GM18507 (cell line): Measurements from ENCODE around the gene GJD3.
"Not testable (repeated sequence)": the region's sequence is repeated elsewhere in the genome, so short reads cannot be mapped to it uniquely, and the experiment has no call there.

Experiments used
- DNase-seq: peaks from one replicate; pipeline ENCODE4 v3.0.0; 2011; ENCODE audit warnings: low read depth; ENCODE audit not compliant: insufficient read length; ENCODE audit errors: extremely low spot score
- FAIRE-seq: peaks from 2 replicates; lab custom pipeline; 2011; peaks lifted over from hg19 to GRCh38; lab: Jason Lieb, UNC

Gene GJD3, protein sequence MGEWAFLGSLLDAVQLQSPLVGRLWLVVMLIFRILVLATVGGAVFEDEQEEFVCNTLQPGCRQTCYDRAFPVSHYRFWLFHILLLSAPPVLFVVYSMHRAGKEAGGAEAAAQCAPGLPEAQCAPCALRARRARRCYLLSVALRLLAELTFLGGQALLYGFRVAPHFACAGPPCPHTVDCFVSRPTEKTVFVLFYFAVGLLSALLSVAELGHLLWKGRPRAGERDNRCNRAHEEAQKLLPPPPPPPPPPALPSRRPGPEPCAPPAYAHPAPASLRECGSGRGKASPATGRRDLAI

DNA sequence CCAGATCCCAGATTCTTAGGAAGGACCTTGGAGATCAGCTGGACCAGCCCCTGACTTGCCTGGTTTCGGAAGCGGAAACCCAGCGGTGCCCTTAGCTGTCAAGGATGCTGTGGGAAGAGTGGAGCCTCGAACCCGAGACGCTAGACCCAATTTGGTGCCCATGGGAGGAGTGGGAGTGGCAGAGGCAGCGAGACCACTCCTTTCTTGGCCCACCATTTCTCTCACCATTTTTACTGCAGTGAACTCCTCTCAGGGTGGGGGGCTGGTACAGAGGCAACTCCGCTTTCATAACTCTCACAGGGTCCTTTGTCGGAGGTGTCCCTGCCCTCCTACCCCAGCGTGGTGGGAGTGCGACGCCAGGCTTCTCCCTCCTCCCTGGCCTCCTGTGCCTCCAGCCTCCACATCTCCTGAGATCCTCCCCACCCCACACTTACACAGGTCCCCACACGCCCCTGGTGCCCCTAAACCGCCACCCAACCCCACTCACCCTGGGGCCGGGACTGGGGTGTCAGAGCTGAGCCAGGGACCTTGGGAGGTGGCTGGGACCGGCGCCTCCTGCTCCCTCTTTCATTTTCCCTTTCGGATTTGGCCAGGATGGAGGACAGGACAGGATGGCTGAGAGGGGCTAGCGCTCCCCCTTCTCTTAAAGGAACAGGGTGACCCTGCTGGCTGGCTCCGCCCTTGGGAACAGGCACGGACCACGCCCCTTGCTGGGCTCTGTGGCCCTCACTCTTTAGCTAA lies at the start of gene GJD3:
Gene GJD3, minus strand, starts transcription at position 617 of the 741 bp plus-strand sequence. CDS start 922 bp downstream, outside the sequence.
- FAIRE-seq (no peak), DNase-seq (no peak)

DNA sequence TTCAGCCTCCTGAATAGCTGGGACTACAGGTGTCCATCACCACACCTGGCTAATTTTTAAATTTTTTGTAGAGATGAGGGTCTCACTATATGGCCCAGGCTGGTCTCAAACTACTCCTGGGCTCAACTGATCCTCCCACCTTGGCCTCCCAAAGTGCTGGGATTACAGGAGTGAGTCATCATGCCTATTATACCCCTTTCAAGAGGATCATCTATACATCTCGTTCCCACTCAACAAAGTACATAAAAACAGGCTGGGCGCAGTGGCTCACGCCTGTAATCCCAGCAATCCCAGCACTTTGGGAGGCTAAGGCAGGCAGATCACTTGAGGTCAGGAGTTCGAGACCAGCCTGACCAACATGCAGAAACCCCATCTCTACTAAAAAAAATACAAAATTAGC lies 49.8 kb upstream of the GJD3 start:
- not testable (repeated sequence) for FAIRE-seq, DNase-seq

DNA sequence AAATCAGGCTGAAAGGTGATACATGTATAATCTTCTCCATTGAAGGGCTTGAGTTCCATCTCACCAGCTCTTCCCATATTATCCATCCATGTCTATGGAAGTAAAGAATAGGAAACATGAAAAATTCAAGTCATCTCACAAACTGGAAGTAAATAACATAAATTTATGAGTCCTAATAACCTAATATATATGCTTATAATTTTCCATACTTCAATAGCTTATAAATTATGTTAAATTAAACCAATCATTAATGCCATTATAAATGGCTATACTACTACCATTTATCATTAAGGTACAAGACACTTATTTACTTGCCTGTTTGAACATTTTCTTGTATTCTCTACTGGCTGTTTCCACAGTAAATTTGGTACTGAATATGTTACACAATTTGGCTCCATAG lies 48.3 kb upstream of the GJD3 start:
- FAIRE-seq (no peak), DNase-seq (no peak)

DNA sequence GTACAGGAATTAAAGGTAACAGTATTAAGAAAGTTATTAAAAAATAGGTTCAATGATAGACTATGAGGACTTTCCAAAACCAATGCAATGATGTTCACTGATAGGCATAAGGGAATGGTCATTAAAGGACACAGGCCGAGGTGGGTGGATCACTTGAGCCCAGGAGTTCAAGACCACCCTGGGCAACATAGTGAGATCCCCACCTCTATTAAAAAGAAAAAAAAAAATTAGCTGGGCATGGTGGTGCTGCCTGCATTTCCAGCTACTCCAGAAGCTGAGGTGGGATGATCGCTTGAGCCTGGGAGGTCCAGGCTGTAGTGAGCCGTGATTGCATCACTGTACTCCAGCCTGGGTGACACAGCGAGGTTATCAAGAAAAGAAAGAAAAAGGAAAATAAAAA lies 47.3 kb upstream of the GJD3 start:
- FAIRE-seq: no peak
- DNase-seq: no peak

DNA sequence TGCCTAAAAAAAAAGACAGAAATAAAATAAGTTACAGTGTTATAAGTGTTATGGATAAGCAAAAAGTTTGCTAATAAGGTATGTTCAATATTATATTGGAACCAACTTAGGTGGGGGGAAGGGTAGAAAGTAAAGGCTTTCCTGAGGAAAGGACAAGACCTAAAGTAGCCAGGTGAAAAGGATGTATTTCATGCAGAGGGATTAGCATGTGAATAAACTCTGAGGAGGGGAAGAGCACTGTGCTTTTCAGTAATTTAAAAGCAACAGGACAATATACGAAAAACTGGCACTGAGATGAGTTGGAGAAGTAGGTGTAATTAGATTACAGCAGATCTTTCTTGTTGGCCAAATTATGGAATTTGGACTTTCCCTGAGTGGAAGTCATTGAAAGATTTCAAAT lies 45.5 kb upstream of the GJD3 start:
- DNase-seq (no peak), FAIRE-seq (no peak)

DNA sequence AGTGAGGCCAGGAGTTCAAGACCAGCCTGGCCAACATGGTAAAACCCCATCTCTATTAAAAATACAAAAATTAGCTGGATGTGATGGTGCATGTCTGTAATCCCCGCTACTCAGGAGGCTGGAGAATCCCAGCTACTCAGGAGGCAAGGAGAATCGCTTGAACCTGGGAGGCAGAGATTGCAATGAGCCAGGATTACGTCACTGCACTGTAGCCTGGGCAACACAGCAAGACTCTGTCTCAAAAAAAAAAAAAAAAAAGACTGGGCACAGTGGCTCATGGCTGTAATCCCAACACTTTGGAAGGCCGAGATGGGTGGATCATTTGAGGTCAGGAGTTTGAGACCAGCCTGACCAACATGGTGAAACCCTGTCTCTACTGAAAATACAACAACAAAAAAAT lies 45.0 kb upstream of the GJD3 start:
- FAIRE-seq, DNase-seq: not testable (repeated sequence)

DNA sequence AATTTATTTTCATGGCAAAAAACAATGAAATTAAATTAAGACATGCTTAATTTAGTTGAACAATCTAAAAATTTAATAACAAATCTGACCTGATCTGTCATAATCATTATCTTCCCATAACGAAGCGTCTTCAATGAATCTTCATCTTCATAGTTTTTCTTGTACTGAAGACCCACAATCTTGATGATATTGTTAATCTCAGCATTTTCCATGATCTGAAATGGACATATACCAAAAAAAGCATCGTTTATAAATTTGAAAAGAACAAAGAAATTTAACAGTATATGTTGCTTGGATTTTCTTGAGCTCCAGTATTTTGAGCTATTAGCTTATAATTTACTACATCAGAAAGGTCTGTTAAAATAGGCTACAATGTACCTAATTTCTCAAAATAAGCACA lies 42.9 kb upstream of the GJD3 start:
- DNase-seq: no peak
- no peak for FAIRE-seq

DNA sequence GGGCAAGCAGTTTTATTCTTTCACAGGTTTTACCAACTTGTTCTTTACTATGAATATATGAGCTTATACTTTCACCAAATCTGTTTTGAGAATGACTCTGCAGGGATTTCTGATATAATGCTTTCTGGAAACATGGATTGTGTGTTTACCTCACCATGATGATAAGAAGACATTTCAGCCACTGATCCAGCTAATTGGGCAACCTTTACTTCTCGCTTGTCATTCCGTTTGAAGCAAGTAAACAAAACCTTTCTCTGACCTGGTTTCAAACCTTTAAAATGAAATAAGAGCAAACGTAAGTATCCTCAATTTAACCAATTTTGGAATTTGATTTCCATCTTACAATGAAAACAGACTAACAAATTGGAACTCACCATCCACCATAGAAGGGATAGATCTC lies 39.5 kb upstream of the GJD3 start:
- FAIRE-seq (no peak), DNase-seq (no peak)

DNA sequence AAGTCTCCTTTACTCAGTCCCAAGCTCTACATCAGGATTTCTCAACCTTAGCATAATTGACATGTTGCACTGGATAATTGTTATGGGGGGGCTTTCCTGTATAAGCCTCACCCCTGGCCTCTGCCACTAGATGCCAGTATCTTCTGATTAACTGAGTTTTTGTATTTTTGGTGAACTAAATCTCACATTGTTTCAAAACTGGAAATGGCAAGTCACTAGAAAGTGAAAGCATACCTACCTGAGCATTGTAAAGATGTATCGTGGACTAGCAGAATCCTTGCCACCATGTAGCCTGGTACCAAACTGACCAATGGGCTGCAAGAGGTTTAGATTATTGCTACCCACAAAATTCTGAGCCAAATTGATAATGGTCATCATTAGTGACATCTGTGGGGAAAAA lies 38.1 kb upstream of the GJD3 start:
- DNase-seq (no peak), FAIRE-seq (peak; percentile 12)

DNA sequence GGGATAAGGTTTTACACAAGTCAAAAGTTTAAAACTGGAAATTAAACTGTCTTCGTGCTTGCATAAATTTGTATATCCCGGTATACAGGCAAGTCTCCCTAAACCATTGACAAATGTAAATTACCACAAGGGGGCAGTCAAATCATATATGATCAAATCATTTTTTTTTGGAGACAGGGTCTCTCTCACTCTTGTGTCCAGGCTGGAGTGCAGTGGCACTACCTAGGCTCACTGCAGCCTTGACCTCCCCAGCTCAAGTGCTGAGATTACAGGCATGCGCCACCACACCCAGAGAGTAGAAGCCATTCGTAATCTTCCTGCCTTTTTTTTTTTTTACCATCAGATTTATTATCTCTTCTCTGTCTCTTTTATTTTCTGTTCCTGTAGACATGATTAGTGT lies 34.6 kb upstream of the GJD3 start:
- peak; percentile 42 for FAIRE-seq

DNA sequence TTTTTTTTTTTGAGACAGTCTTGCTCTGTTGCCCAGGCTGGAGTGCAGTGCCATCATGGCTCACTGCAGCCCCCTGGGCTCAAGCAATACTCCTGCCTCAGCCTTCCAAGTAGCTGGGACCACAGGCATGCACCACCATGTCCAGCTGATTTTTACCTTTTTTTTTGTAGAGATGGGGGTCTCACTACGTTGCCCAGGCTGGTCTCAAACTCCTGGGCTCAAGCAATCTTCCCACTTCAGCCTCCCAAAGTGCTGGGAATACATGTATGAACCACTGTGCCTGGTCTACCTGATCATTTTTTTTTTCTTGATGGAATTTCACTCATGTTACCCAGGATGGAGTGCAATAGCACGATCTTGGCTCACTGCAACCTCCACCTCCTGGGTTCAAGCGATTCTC lies 22.0 kb upstream of the GJD3 start:
- not testable (repeated sequence) for DNase-seq, FAIRE-seq

More for the DNA sequence above, 34.6 kb upstream of the GJD3 start:
- DNase-seq: no peak

DNA sequence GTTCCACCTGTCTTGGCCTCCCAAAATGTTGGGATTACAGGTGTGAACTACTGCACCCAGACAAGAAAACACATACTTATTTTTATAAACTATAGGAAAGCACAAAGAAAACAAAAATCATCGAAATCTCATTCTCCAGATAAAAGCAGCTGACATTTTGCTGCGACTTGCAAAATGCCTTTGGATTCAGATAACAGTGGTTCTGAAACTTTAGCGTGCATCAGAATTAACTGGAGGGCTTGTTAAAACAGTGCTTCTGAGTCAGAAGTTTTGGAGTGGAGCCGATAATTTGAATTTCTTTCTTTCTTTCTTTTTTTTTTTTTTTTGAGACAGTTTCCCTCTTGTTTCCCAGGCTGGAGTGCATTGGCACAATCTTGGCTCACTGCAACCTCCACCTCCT lies 17.7 kb upstream of the GJD3 start:
- FAIRE-seq: no peak
- DNase-seq: no peak

DNA sequence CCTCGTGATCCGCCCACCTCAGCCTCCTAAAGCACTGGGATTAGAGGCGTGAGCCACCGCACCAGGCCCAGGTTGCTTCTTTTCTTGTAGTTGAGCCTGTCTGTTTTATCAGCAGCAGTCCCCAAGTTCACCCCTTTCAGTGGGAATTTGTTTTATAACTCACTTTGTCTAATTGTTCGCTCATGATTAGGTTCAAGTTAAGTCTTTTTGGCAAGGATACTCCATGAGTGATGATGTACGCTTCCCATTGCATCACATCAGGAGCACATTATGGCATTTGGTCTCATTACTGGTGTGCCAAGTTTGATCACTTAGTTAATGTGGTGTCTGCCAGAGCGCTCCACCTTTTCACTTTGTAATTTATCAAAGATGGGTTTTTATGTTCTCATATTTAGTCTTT lies 14.4 kb upstream of the GJD3 start:
- no peak for FAIRE-seq
- DNase-seq: no peak

DNA sequence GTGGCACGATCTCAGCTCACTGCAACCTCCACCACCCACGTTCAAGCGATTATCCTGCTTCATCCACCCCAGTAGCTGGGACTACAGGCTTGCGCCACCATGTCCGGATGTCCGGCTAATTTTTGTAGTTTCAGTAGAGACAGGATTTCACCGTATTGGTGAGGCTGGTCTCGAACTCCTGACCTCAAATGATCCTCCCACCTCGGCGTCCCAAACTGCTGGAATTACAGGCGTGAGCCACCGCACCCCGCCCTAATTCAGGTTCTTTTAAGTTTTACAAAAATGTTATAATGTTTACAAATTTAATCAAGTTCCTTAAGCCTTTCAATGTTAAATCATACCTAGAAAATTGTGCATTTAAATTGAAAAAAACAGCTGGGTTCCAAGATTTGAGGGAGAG lies 13.3 kb upstream of the GJD3 start:
- FAIRE-seq: no peak
- DNase-seq: no peak

DNA sequence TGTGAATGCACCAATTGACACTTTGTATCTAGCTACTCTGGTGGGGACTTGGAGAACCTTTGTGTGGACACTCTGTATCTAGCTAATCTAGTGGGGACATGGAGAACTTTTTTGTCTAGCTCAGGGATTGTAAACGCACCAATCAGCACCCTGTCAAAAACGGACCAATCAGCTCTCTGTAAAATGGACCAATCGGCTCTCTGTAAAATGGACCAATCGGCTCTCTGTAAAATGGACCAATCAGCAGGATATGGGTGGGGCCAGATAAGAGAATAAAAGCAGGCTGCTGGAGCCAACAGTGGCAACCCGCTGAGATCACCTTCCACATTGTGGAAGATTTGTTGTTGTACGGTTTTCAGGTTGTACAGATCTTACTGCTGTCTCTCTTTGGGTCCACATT lies 12.0 kb upstream of the GJD3 start:
- not testable (repeated sequence) for FAIRE-seq, DNase-seq

DNA sequence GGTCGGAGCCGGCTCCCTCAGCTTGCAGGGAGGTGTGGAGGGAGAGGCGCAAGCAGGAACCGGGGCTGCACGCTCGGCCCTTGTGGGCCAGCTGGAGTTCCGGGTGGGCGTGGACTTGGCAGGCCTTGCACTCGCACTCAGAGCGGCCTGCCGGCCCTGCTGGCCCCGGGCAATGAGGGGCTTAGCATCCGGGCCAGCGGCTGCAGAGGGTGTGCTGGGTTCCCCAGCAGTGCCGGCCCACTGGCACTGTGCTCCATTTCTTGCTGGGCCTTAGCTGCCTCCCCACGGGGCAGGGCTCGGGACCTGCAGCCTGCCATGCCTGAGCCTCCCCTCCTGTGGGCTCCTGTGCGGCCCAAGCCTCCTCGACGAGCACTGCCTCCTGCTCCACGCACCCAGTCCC lies 11.2 kb upstream of the GJD3 start:
- not testable (repeated sequence) for DNase-seq, FAIRE-seq

DNA sequence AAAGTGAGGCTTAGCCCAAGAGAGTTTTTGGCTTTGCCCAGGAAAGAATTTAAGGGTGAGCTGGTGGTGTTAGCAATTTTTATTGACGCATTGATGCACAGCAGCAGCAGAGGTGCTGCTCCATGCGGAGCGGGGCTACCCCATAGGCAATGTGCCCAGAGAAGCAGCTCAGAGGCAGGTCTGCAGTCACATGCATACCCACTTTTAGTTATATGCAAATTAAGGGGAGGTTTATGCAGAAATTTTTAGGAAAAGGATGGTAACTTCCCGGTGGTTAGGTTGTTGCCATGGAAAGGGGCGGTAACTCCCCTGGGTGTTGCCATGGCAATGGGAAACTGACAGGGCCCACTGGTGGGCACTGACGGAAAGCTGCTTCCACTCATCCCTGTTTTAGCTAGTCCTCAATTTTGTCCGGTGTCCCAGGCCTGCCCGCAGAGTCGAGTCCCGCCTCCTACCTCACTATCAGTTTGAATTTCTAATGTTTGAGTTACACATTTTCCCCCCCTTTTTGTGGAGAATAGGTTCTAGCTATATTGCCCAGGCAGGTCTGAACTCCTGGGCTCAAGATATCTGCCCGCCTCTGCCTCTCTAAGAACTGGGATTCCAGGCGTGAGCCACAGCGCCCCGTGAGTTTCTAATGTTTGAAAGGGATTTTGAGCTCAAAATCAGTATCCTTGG lies 10.4 kb upstream of the GJD3 start:
- DNase-seq (no peak), FAIRE-seq (no peak)

DNA sequence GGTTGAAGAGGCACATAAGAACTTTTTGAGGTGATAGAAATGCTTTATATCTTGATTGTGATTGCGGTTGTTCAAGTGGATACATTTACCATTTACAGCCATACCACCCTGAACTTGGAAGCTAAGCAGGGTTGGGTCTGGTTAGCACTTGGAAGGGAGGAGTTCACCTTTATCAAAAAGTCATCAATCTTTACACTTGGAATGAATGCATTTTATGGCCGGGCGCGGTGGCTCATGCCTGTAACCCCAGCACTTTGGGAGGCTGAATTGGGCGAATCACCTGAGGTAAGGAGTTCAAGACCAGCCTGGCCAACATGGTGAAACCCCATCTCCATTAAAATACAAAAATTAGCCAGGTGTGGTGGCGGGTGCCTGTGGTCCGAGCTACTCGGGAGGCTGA lies 9.5 kb upstream of the GJD3 start:
- FAIRE-seq (no peak), DNase-seq (no peak)

DNA sequence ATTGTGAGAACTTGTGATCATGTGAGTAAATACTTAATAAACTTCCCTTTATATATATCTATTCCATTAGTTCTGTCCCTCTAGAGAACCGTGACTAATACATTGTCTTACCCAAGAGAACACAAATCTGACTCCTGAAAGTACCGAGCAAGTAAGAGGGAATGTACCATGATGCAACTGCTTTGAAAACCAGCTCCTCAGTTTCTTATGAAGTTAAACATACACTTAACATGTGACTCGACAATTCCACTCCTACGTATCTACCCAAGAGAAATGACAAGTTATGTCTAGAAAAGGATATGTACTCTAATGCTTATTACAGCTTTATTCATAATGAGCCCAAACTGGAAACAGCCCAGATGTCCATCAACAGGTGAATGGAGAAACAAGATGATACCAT lies 8.8 kb upstream of the GJD3 start:
- DNase-seq: no peak
- no peak for FAIRE-seq

DNA sequence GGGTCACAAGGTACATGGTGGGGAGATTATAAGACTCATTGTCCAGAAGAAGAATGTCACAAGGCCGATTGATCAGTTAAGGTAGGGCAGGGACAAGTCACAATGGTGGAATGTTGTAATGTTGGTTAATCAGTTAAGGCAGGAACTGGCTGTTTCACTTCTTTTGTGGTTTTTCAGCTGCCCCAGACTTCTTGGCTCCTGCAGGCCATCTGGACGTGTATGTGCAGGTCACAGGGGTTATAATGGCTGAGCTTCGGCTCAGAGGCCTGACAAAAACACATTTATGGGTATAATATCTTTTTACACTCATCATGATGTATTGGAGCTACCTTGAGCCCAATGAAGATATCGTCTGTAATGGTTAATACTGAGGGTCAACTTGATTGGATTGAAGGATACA lies 8.1 kb upstream of the GJD3 start:
- not testable (repeated sequence) for DNase-seq, FAIRE-seq

DNA sequence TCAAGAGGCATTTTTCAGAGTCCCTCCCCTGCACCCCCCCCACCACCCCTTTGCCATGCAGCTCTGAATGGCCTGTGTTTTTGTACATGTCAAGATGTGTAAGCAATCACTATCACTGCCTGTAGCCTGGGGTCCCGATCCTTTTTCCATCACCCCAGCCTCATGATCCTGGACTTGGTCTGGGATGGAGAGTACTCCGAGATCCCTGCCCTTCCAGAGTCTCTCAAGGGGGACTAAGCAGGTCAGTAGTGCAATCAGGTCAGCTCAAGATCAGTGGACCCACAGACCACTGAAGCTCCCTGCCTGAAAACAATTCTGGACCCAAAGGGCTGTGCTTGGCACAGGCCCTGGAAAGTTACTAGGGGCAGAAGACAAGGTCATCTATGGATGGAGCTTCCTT lies 7.5 kb upstream of the GJD3 start:
- no peak for FAIRE-seq
- no peak for DNase-seq
